ENCODE measurements around the gene EIF3CL. TPM values are rescaled to one million over a fixed set of nuclear protein-coding genes. Genes with fewer than 3 reads are reported as not detected.
A peak's percentile ranks its signal among the peaks of the same experiment; 100 is the strongest.
"Not testable (repeated sequence)": the region's sequence is repeated elsewhere in the genome, so short reads cannot be mapped to it uniquely, and the experiment has no call there.

The EIF3CL gene, protein sequence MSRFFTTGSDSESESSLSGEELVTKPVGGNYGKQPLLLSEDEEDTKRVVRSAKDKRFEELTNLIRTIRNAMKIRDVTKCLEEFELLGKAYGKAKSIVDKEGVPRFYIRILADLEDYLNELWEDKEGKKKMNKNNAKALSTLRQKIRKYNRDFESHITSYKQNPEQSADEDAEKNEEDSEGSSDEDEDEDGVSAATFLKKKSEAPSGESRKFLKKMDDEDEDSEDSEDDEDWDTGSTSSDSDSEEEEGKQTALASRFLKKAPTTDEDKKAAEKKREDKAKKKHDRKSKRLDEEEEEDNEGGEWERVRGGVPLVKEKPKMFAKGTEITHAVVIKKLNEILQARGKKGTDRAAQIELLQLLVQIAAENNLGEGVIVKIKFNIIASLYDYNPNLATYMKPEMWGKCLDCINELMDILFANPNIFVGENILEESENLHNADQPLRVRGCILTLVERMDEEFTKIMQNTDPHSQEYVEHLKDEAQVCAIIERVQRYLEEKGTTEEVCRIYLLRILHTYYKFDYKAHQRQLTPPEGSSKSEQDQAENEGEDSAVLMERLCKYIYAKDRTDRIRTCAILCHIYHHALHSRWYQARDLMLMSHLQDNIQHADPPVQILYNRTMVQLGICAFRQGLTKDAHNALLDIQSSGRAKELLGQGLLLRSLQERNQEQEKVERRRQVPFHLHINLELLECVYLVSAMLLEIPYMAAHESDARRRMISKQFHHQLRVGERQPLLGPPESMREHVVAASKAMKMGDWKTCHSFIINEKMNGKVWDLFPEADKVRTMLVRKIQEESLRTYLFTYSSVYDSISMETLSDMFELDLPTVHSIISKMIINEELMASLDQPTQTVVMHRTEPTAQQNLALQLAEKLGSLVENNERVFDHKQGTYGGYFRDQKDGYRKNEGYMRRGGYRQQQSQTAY
- total RNA-seq (2022) = 20.4 and 44.6 TPM in 2 replicates
- percentile 54 among the genes with signal in this experiment for Bru-seq, nascent RNA
- percentile 52 among the genes with signal in this experiment for BruChase-seq, experiment 1, labeled RNA remaining after a 2-hour chase
- percentile 53 among the genes with signal in this experiment for BruChase-seq, experiment 2, labeled RNA remaining after a 6-hour chase
- long read RNA-seq, transcript EIF3CL-201 (21 exons, 3,085 nt) = major isoform, 6 of 57 reads
- long read RNA-seq, partial matches to known transcripts = 51 of 57 reads
- long read RNA-seq, other reads (novel, unspliced or antisense) = 0 of 57 reads

DNA sequence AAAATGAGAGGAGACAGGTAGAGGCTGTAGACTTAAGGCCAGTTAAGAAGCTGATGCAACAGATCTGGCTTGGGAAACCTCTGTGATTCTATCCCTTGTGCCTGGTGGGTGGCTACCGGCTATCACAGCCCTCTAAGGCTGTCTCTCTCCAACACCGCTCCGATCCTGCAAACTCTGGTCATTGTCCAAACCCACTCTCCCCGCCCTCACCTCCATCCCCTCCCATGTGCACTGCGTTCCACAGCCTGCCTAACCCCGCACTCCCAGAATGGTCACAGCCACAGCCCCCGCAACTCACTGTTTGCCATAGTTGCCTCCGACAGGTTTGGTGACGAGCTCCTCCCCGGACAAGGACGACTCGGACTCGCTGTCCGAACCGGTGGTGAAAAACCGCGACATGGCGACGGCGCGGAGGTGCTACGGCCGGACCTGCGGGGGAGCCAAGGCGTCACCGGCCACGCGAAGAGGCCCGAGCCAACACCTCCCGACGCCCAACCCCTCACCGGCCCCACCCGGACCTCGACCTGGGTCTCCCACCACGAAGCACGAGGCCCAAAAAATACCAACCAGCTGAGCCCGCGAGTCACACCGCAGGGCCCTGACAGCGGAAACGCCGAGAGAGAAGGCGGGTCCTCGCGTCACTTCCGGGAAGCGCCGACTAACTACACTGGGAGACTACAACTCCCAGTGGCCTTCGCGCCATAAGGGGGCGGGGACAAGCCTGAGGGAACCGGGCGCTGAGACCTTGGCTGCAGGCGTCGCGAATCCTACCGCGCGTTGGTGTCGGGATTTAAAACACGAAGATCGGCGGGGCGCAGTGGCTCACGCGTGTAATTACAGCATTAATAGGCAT, at the start of gene EIF3CL:
EIF3CL (minus strand) TSS at position 622 of the 853 bp plus-strand sequence; CDS start at position 399, 223 bp downstream.
- H3K36me3 ChIP-seq (ENCODE audit: control insufficient read depth, insufficient read depth, low read length); intact Hi-C loops (cut with micrococcal nuclease; ENCODE audit: unreplicated experiment); POLR2A ChIA-PET; H3K27me3 ChIP-seq (replicated peaks; ENCODE audit: control insufficient read depth, insufficient read depth, low read length); H3K36me3 Mint-ChIP-seq (ENCODE audit: insufficient read depth, unreplicated experiment); H3K9me3 ChIP-seq; H3K4me1 Mint-ChIP-seq (ENCODE audit: low read depth, unreplicated experiment); CTCF ChIA-PET; H3K27ac Mint-ChIP-seq (ENCODE audit: unreplicated experiment); H3K27me3 Mint-ChIP-seq (ENCODE audit: insufficient read depth, unreplicated experiment); DNase-seq; H3K4me1 ChIP-seq; H3K9me3 Mint-ChIP-seq (ENCODE audit: unreplicated experiment): not testable (repeated sequence)
- H3K4me3 Mint-ChIP-seq (ENCODE audit: unreplicated experiment) = peak within 1 kb of the TSS; percentile 43
- H3K4me3 ChIP-seq (ENCODE audit: low read depth, low read length) = peak within 1 kb of the TSS; percentile 23
- TSS peak; percentile 73 for BruUV-seq (replicated peaks)

DNA sequence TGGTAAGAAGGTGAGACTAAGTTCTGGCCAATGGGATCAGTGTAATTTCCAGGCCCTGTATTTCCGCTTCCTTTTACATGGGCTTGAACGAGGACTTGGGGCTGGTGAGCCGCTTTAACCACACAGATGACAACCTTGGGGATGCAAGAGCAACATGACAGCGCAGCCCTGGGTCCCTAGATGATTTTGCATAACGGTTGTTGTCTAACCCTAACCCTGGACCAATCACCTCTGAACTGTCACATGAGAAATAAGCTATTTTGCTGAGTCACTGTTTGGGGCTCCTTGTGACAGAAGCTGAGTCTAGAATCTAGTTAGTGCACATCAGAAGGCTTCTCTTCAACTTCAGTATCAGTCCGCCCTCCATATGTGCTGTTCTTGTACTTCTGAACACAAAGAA, 43.4 kb upstream of the EIF3CL start:
- intact Hi-C loops (cut with micrococcal nuclease; ENCODE audit: unreplicated experiment) = not testable (repeated sequence)

DNA sequence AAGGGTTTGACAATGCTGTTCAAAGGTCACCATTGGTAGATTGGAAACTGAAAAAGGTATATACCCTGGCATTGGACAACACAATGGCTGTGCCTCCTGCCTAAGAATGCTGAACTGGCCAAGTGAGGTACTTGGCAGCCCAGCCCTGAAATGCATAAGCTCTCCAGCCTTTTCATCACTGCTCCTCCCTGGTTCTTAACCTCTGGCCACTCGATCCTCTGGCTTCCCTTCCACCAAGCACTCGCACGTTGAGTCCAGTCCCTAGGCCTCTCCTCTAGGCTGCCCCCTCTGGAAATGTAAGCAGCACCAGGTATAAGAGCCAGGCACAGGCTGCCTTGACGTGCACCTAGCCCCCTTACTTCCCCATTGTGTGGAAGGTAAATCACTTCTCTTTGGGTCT, 42.7 kb upstream of the EIF3CL start:
- H3K36me3 ChIP-seq (ENCODE audit: control insufficient read depth, insufficient read depth, low read length); CTCF ChIA-PET; H3K9me3 Mint-ChIP-seq (ENCODE audit: unreplicated experiment); H3K9me3 ChIP-seq; H3K4me3 ChIP-seq (ENCODE audit: low read depth, low read length); H3K36me3 Mint-ChIP-seq (ENCODE audit: insufficient read depth, unreplicated experiment); H3K4me1 Mint-ChIP-seq (ENCODE audit: low read depth, unreplicated experiment); BruUV-seq (replicated peaks); H3K4me3 Mint-ChIP-seq (ENCODE audit: unreplicated experiment); H3K4me1 ChIP-seq; intact Hi-C loops (cut with micrococcal nuclease; ENCODE audit: unreplicated experiment); H3K27ac Mint-ChIP-seq (ENCODE audit: unreplicated experiment); H3K27me3 Mint-ChIP-seq (ENCODE audit: insufficient read depth, unreplicated experiment); POLR2A ChIA-PET; H3K27me3 ChIP-seq (replicated peaks; ENCODE audit: control insufficient read depth, insufficient read depth, low read length); DNase-seq: not testable (repeated sequence)

More for the DNA sequence above, 43.4 kb upstream of the EIF3CL start:
- H3K27me3 ChIP-seq (replicated peaks; ENCODE audit: control insufficient read depth, insufficient read depth, low read length); DNase-seq; H3K36me3 Mint-ChIP-seq (ENCODE audit: insufficient read depth, unreplicated experiment); BruUV-seq (replicated peaks); H3K36me3 ChIP-seq (ENCODE audit: control insufficient read depth, insufficient read depth, low read length); H3K4me3 ChIP-seq (ENCODE audit: low read depth, low read length); H3K4me1 Mint-ChIP-seq (ENCODE audit: low read depth, unreplicated experiment); H3K9me3 Mint-ChIP-seq (ENCODE audit: unreplicated experiment); POLR2A ChIA-PET; H3K4me3 Mint-ChIP-seq (ENCODE audit: unreplicated experiment); CTCF ChIA-PET; H3K9me3 ChIP-seq; H3K27me3 Mint-ChIP-seq (ENCODE audit: insufficient read depth, unreplicated experiment); H3K4me1 ChIP-seq; H3K27ac Mint-ChIP-seq (ENCODE audit: unreplicated experiment): not testable (repeated sequence)

DNA sequence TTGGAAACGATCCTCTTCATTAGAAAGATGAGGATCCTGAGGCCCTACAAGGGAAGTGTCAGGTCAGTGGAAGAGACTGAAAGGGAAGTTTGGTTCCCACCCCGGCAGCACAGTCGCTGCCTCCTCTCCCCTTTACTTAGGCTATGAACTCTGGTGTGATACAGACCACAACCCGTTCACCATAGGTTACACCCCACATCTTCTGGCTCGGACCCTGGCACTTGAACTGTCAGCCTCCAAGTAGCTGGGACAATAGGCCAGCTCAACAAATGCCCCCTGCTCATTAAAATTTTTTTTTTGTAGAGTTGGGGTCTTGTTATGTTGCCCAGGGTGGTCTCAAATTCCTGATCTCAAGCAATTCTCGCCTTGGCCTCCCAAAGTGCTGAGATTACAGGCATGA, 40.3 kb upstream of the EIF3CL start:
- intact Hi-C loops (cut with micrococcal nuclease; ENCODE audit: unreplicated experiment); CTCF ChIA-PET; H3K27ac Mint-ChIP-seq (ENCODE audit: unreplicated experiment); H3K4me3 Mint-ChIP-seq (ENCODE audit: unreplicated experiment); H3K27me3 Mint-ChIP-seq (ENCODE audit: insufficient read depth, unreplicated experiment); H3K9me3 ChIP-seq; DNase-seq; H3K36me3 Mint-ChIP-seq (ENCODE audit: insufficient read depth, unreplicated experiment); H3K4me1 ChIP-seq; H3K36me3 ChIP-seq (ENCODE audit: control insufficient read depth, insufficient read depth, low read length); BruUV-seq (replicated peaks); H3K9me3 Mint-ChIP-seq (ENCODE audit: unreplicated experiment); H3K4me3 ChIP-seq (ENCODE audit: low read depth, low read length); POLR2A ChIA-PET; H3K27me3 ChIP-seq (replicated peaks; ENCODE audit: control insufficient read depth, insufficient read depth, low read length); H3K4me1 Mint-ChIP-seq (ENCODE audit: low read depth, unreplicated experiment): not testable (repeated sequence)

DNA sequence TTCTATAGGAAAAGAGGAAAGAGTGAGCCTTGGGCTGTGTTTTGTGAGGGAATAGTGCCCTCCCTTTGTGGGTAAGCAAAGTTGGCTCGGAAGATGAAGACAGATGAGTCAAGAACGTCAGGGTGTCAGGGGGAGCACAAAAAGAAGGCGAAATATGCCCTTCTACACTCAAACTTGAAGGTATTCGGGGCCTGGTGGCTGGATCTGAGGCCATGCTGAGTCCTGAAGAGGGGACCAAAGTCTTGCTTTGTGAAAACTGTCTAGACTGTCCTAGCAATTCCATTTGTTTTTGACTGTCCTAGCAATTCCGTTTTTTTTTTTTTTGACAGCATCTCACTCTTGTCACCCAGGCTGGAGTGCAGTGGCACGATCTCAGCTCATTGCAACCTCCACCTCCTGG, 35.3 kb upstream of the EIF3CL start:
- H3K4me1 ChIP-seq; H3K27ac Mint-ChIP-seq (ENCODE audit: unreplicated experiment); H3K4me1 Mint-ChIP-seq (ENCODE audit: low read depth, unreplicated experiment); intact Hi-C loops (cut with micrococcal nuclease; ENCODE audit: unreplicated experiment); H3K27me3 Mint-ChIP-seq (ENCODE audit: insufficient read depth, unreplicated experiment); H3K36me3 ChIP-seq (ENCODE audit: control insufficient read depth, insufficient read depth, low read length); H3K9me3 ChIP-seq; POLR2A ChIA-PET; H3K4me3 ChIP-seq (ENCODE audit: low read depth, low read length); DNase-seq; H3K9me3 Mint-ChIP-seq (ENCODE audit: unreplicated experiment); H3K27me3 ChIP-seq (replicated peaks; ENCODE audit: control insufficient read depth, insufficient read depth, low read length); H3K36me3 Mint-ChIP-seq (ENCODE audit: insufficient read depth, unreplicated experiment); H3K4me3 Mint-ChIP-seq (ENCODE audit: unreplicated experiment); BruUV-seq (replicated peaks); CTCF ChIA-PET: not testable (repeated sequence)

DNA sequence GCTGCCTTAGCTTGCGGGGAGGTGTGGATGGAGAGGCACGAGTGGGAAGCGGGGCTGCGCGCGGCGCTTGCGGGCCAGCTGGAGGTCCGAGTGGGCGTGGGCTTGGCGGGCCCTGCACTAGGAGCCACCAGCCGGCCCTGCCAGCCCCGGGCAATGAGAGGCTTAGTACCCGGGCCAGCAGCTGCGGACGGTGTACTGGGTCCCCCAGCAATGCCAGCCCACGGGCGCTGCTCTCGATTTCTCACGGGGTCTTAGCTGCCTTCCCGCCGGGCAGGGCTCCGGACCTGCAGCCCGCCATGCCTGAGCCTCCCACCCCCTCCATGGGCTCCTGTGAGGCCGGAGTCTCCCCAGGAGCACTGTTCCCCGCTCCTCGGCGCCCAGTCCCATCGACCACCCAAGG, 31.7 kb upstream of the EIF3CL start:
- H3K9me3 Mint-ChIP-seq (ENCODE audit: unreplicated experiment); H3K9me3 ChIP-seq; CTCF ChIA-PET; intact Hi-C loops (cut with micrococcal nuclease; ENCODE audit: unreplicated experiment); H3K36me3 ChIP-seq (ENCODE audit: control insufficient read depth, insufficient read depth, low read length); H3K4me3 Mint-ChIP-seq (ENCODE audit: unreplicated experiment); H3K4me3 ChIP-seq (ENCODE audit: low read depth, low read length); POLR2A ChIA-PET; BruUV-seq (replicated peaks); H3K27me3 Mint-ChIP-seq (ENCODE audit: insufficient read depth, unreplicated experiment); H3K27ac Mint-ChIP-seq (ENCODE audit: unreplicated experiment); H3K36me3 Mint-ChIP-seq (ENCODE audit: insufficient read depth, unreplicated experiment); DNase-seq; H3K27me3 ChIP-seq (replicated peaks; ENCODE audit: control insufficient read depth, insufficient read depth, low read length); H3K4me1 ChIP-seq; H3K4me1 Mint-ChIP-seq (ENCODE audit: low read depth, unreplicated experiment): not testable (repeated sequence)
